H9 (cell line): ENCODE measurements around the gene GALNT7. TPM values are rescaled to one million over a fixed set of nuclear protein-coding genes. Genes with fewer than 3 reads are reported as not detected.

Experiments used
- DNase-seq: peaks from one replicate; pipeline ENCODE4 v3.0.0-alpha.2; 2017
- H2AFZ ChIP-seq: one replicate; pipeline ENCODE4 v1.6.1; 2013; ENCODE audit warnings: mild to moderate bottlenecking, low read length, control low read depth, moderate library complexity
- H2AK5ac ChIP-seq: 2 replicates; pipeline ENCODE4 v1.6.1; 2013; ENCODE audit warnings: low read length, control low read depth, mixed read lengths; ENCODE audit not compliant: insufficient read length
- H2BK120ac ChIP-seq: one replicate; pipeline ENCODE4 v1.6.1; 2013; ENCODE audit warnings: low read depth, mild to moderate bottlenecking, low read length, control low read depth, inconsistent platforms; ENCODE audit not compliant: poor library complexity, severe bottlenecking
- H2BK12ac ChIP-seq: 2 replicates; pipeline ENCODE4 v1.6.1; 2013; ENCODE audit warnings: low read length, control low read depth, mixed read lengths, low read depth; ENCODE audit not compliant: insufficient read length
- H2BK15ac ChIP-seq: 2 replicates; pipeline ENCODE4 v1.6.1; 2013; ENCODE audit warnings: low read depth, low read length, control low read depth
- H2BK20ac ChIP-seq: one replicate; pipeline ENCODE4 v1.6.1; 2013; ENCODE audit warnings: low read depth, mild to moderate bottlenecking, low read length, control low read depth, inconsistent platforms; ENCODE audit not compliant: poor library complexity, severe bottlenecking
- H2BK5ac ChIP-seq: 2 replicates; pipeline ENCODE4 v1.6.1; 2013; ENCODE audit warnings: low read length, control low read depth, mixed read lengths; ENCODE audit not compliant: insufficient read length
- H3K14ac ChIP-seq: 2 replicates; pipeline ENCODE4 v1.6.1; 2013; ENCODE audit warnings: low read length, control low read depth; ENCODE audit not compliant: insufficient read depth
- H3K18ac ChIP-seq: 2 replicates; pipeline ENCODE4 v1.6.1; 2013; ENCODE audit warnings: low read depth, mild to moderate bottlenecking, mixed read lengths, low read length, control low read depth; ENCODE audit not compliant: insufficient read length
- H3K23ac ChIP-seq: 2 replicates; pipeline ENCODE4 v1.6.1; 2013; ENCODE audit warnings: low read length, control low read depth, mixed read lengths, low read depth; ENCODE audit not compliant: insufficient read length
- H3K23me2 ChIP-seq: 2 replicates; pipeline ENCODE4 v1.6.1; 2013; ENCODE audit warnings: low read depth, mild to moderate bottlenecking, mixed read lengths, low read length, control low read depth; ENCODE audit not compliant: insufficient read length, poor library complexity, severe bottlenecking
- H3K27ac ChIP-seq: 2 replicates; pipeline ENCODE4 v1.5.1; 2013; ENCODE audit warnings: low read length, control low read depth, mixed read lengths, low read depth; ENCODE audit not compliant: insufficient read length
- H3K27me3 ChIP-seq: 2 replicates; pipeline ENCODE4 v1.6.1; 2013; ENCODE audit warnings: low read length, control low read depth, inconsistent platforms; ENCODE audit not compliant: insufficient read depth
- H3K4ac ChIP-seq: 2 replicates; pipeline ENCODE4 v1.6.1; 2013; ENCODE audit warnings: low read depth, mild to moderate bottlenecking, control low read depth, inconsistent platforms, low read length, moderate library complexity
- H3K4me1 ChIP-seq: 2 replicates; pipeline ENCODE4 v1.6.1; 2013; ENCODE audit warnings: low read length, control low read depth, inconsistent platforms; ENCODE audit not compliant: insufficient read depth
- H3K4me2 ChIP-seq: 2 replicates; pipeline ENCODE4 v1.6.1; 2013; ENCODE audit warnings: low read length, control low read depth, mixed read lengths; ENCODE audit not compliant: insufficient read length, insufficient read depth
- H3K56ac ChIP-seq: 2 replicates; pipeline ENCODE4 v1.6.1; 2013; ENCODE audit warnings: low read depth, mild to moderate bottlenecking, mixed read lengths, low read length, control low read depth; ENCODE audit not compliant: insufficient read length
- H3K79me1 ChIP-seq: 2 replicates; pipeline ENCODE4 v1.6.1; 2013; ENCODE audit warnings: low read depth, mild to moderate bottlenecking, moderate library complexity, low read length, control low read depth, inconsistent platforms; ENCODE audit not compliant: insufficient read depth, poor library complexity, severe bottlenecking
- H3K79me2 ChIP-seq: 2 replicates; pipeline ENCODE4 v1.6.1; 2013; ENCODE audit warnings: low read length, control low read depth, inconsistent platforms; ENCODE audit not compliant: insufficient read depth
- H3K9ac ChIP-seq: 2 replicates; pipeline ENCODE4 v1.6.1; 2013; ENCODE audit warnings: low read length, control low read depth, mixed read lengths; ENCODE audit not compliant: insufficient read length; ENCODE audit errors: extremely low read depth
- H3K9me3 ChIP-seq: one replicate; pipeline ENCODE4 v1.6.1; 2013; ENCODE audit warnings: low read depth, low read length, inconsistent platforms; ENCODE audit not compliant: control insufficient read depth
- H3T11ph ChIP-seq: one replicate; pipeline ENCODE4 v1.6.1; 2013; ENCODE audit warnings: mild to moderate bottlenecking, low read length, control low read depth, inconsistent platforms
- H4K20me1 ChIP-seq: one replicate; pipeline ENCODE4 v1.6.1; 2013; ENCODE audit not compliant: control insufficient read depth, insufficient read length, insufficient read depth
- H4K5ac ChIP-seq: 2 replicates; pipeline ENCODE4 v1.6.1; 2013; ENCODE audit warnings: low read depth, mild to moderate bottlenecking, mixed read lengths, low read length, control low read depth; ENCODE audit not compliant: insufficient read length
- H4K8ac ChIP-seq: replicated peaks from 2 replicates; pipeline ENCODE4 v1.6.1; 2013; ENCODE audit warnings: low read length, control low read depth, mixed read lengths, low read depth; ENCODE audit not compliant: insufficient read length
- H4K91ac ChIP-seq: 2 replicates; pipeline ENCODE4 v1.6.1; 2013; ENCODE audit warnings: low read depth, mild to moderate bottlenecking, moderate library complexity, mixed read lengths, low read length, control low read depth; ENCODE audit not compliant: insufficient read length
- H3K27ac Mint-ChIP-seq, 3 experiments: 2 replicates in 2 of 3; 3 replicates in 1 of 3; pipeline ENCODE4 v1.8.0; 2020 to 2021; ENCODE audit warnings: mixed read lengths in 3 of 3, mild to moderate bottlenecking in 1 of 3, moderate library complexity in 1 of 3
- H3K27me3 Mint-ChIP-seq: 2 replicates; pipeline ENCODE4 v1.8.0; 2021; ENCODE audit warnings: low read depth, mild to moderate bottlenecking, moderate library complexity, mixed read lengths
- H3K36me3 Mint-ChIP-seq, 3 experiments: 2 replicates in 2 of 3; 3 replicates in 1 of 3; pipeline ENCODE4 v1.8.0; 2020 to 2021; ENCODE audit warnings: low read depth in 3 of 3, mixed read lengths in 3 of 3; ENCODE audit not compliant: insufficient read depth in 1 of 3
- H3K4me1 Mint-ChIP-seq, 2 experiments: 2 replicates each; pipeline ENCODE4 v1.8.0; 2020; ENCODE audit warnings: mixed read lengths in 2 of 2
- H3K4me3 Mint-ChIP-seq, 2 experiments: 2 replicates in 1 of 2; 3 replicates in 1 of 2; pipeline ENCODE4 v1.8.0; 2020 to 2021; ENCODE audit warnings: mild to moderate bottlenecking in 2 of 2, mixed read lengths in 2 of 2, moderate library complexity in 1 of 2
- H3K9me3 Mint-ChIP-seq, 2 experiments: 2 replicates in 1 of 2; 3 replicates in 1 of 2; pipeline ENCODE4 v1.8.0; 2020; ENCODE audit warnings: mild to moderate bottlenecking in 2 of 2, mixed read lengths in 2 of 2, moderate library complexity in 1 of 2
- total RNA-seq: library from RNA; stranded (reverse); gene quantifications from 2 replicates; pipeline ENCODE4 v1.2.1, GENCODE V29; 2021
- TF ChIP-seq, protein P1 (sequence below): fragments of 200-600 bp; sonication (generic); conservative IDR thresholded peaks from 3 replicates; pipeline ENCODE4 v1.8.0; 2021; ENCODE audit warnings: antibody characterized with exemption, mild to moderate bottlenecking

Gene GALNT7
- total RNA-seq, 1 experiment from 2014 or later = 57.3 TPM

- no peak overlapping the region for H2AK5ac ChIP-seq
- no peak overlapping the region for H3K9ac ChIP-seq
- no peaks in the 10 kb centered on the region for H3K27me3 Mint-ChIP-seq
- H3K27ac ChIP-seq = no peak overlapping the region
- H4K8ac ChIP-seq = no peak overlapping the region
- no peak overlapping the region for H2AFZ ChIP-seq
- no peaks in the 10 kb centered on the region for H3K79me1 ChIP-seq
- H3K4me3 Mint-ChIP-seq = no peak overlapping the region
- H3K56ac ChIP-seq = no peak overlapping the region
- peaks cover 6% of the 10 kb centered on the region for H3K9me3 ChIP-seq
- H3K9me3 Mint-ChIP-seq = no peaks in the 10 kb centered on the region
- no peak overlapping the region for H2BK20ac ChIP-seq
- H4K5ac ChIP-seq = no peak overlapping the region
- no peaks in the 10 kb centered on the region for H3K23me2 ChIP-seq
- H3K4ac ChIP-seq = no peak overlapping the region
- H3K4me2 ChIP-seq = no peak overlapping the region
- H2BK12ac ChIP-seq = no peak overlapping the region
- no peak overlapping the region for H4K91ac ChIP-seq
- H2BK5ac ChIP-seq = no peak overlapping the region
- no peak overlapping the region for H3K23ac ChIP-seq
- TF ChIP-seq, protein P1, sequence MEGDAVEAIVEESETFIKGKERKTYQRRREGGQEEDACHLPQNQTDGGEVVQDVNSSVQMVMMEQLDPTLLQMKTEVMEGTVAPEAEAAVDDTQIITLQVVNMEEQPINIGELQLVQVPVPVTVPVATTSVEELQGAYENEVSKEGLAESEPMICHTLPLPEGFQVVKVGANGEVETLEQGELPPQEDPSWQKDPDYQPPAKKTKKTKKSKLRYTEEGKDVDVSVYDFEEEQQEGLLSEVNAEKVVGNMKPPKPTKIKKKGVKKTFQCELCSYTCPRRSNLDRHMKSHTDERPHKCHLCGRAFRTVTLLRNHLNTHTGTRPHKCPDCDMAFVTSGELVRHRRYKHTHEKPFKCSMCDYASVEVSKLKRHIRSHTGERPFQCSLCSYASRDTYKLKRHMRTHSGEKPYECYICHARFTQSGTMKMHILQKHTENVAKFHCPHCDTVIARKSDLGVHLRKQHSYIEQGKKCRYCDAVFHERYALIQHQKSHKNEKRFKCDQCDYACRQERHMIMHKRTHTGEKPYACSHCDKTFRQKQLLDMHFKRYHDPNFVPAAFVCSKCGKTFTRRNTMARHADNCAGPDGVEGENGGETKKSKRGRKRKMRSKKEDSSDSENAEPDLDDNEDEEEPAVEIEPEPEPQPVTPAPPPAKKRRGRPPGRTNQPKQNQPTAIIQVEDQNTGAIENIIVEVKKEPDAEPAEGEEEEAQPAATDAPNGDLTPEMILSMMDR = no peak
- H3K27ac Mint-ChIP-seq = no peak overlapping the region
- H3K36me3 Mint-ChIP-seq = peaks cover 0 to 15% (median 7%) of the 10 kb centered on the region in 3 experiments; a peak in 3 of 7 replicates
- no peak overlapping the region for H3K14ac ChIP-seq
- no peak overlapping the region for H3T11ph ChIP-seq
- H4K20me1 ChIP-seq = no peaks in the 10 kb centered on the region
- peaks cover 15 to 22% of the 10 kb centered on the region in 2 experiments for H3K4me1 Mint-ChIP-seq
- no peak overlapping the region for H3K18ac ChIP-seq
- no peaks in the 10 kb centered on the region for H3K4me1 ChIP-seq
- no peaks in the 10 kb centered on the region for H3K27me3 ChIP-seq
- DNase-seq = no peak
- H2BK15ac ChIP-seq = no peak overlapping the region
- no peak overlapping the region for H2BK120ac ChIP-seq
- H3K79me2 ChIP-seq = 0 out of 2 replicates have a peak, but pooled peaks cover 2% of the 10 kb centered on the region
Observed at GRCh38 chr4:173273941-173274340, 105.3 kb downstream of the GALNT7 start.
